Posterior vena cava (tissue), 2 donors: ENCODE measurements around the gene PIGS. TPM values are rescaled to one million over a fixed set of nuclear protein-coding genes. Genes with fewer than 3 reads are reported as not detected.
"Not testable (repeated sequence)": the region's sequence is repeated elsewhere in the genome, so short reads cannot be mapped to it uniquely, and the experiment has no call there.

ENCODE experiments used
- DNase-seq: peaks from one replicate; pipeline ENCODE4 v3.0.0-alpha.2; 2020; ENCODE audit warnings: low spot score
- intact Hi-C, 2 donors: fragments of 100-400 bp; cut with DNase I; formaldehyde crosslinking; loops; one replicate each; pipeline versions ENCODE4 v1.14.1 to v1.14.2; 2022 to 2023
- long read RNA-seq, 2 donors: library from polyadenylated mRNA; unstranded; transcript quantifications; one replicate each; pipeline ENCODE4 v2.0.0, GENCODE V29; 2020 to 2021
- total RNA-seq, 2 donors: library from RNA; stranded (reverse); fragmentation: NEBNext Ultra II Directional; extraction: Animal tissue kit (Norgen Biotek cat#: 25700); gene quantifications; one replicate each; pipeline ENCODE4 v1.2.1, GENCODE V29; 2021
- donor health status: DM: yes; HTN: yes; CAD: no.
- donor health status: DM: yes; HTN: yes; CAD: no.

PIGS gene
- 10 to 100 TPM; 27.6 to 33.8 TPM for total RNA-seq
- long read RNA-seq, donor 1, transcript PIGS-202 (12 exons, 2,877 nt): major isoform, 8 of 22 reads
- long read RNA-seq, donor 1, partial matches to known transcripts: 9 of 22 reads
- long read RNA-seq, donor 1, other reads (novel, unspliced or antisense): 2 of 22 reads
- long read RNA-seq, donor 2, transcript PIGS-202 (12 exons, 2,877 nt): major isoform, 37 of 75 reads
- long read RNA-seq, donor 2, transcript PIGS-203 (11 exons, 2,815 nt): minor isoform, 6 of 75 reads
- long read RNA-seq, donor 2, partial matches to known transcripts: 16 of 75 reads
- long read RNA-seq, donor 2, other reads (novel, unspliced or antisense): 10 of 75 reads

GRCh38 chr17:28571361-28572122 lies at the start of gene PIGS:
Gene PIGS (minus strand): TSS chr17:28571524. CDS start chr17:28571496, 28 bp downstream.
- DNase-seq: peak; percentile 98
- intact Hi-C loops: no loop called here

- DNase-seq: no peak
- intact Hi-C loops: no loop called here
Observed at GRCh38 chr17:28620010-28620409, 48.7 kb upstream of the PIGS start.

GRCh38 chr17:28618464-28618863 lies 47.1 kb upstream of the PIGS start:
- intact Hi-C loops: no loop called here
- no peak for DNase-seq

GRCh38 chr17:28616281-28616680 lies 45.0 kb upstream of the PIGS start:
- intact Hi-C loops: no loop called here
- no peak for DNase-seq

- intact Hi-C loops: no loop called here
Observed at GRCh38 chr17:28615260-28615940, 44.1 kb upstream of the PIGS start.

GRCh38 chr17:28613931-28614381 lies 42.6 kb upstream of the PIGS start, which contains the start of gene RSKR:
Gene RSKR (minus strand): TSS chr17:28614185. CDS start chr17:28614161, 24 bp downstream.
- no peak for DNase-seq
- intact Hi-C loops: loop anchor here in 1 of 2 donors (5.0 kb wide), 1 partner anchor 117 kb away; no protein-coding TSS in a partner anchor

More at GRCh38 chr17:28615260-28615940, 44.1 kb upstream of the PIGS start:
- DNase-seq: no peak

GRCh38 chr17:28612936-28613872 lies 41.9 kb upstream of the PIGS start:
- intact Hi-C loops: loop anchor here in 1 of 2 donors (5.0 kb wide), 1 partner anchor 116 kb away; no protein-coding TSS in a partner anchor
- DNase-seq: no peak

- no peak for DNase-seq
- intact Hi-C loops: loop anchor here in 1 of 2 donors (5.0 kb wide), 1 partner anchor 115 kb away; no protein-coding TSS in a partner anchor
Observed at GRCh38 chr17:28612531-28612930, 41.2 kb upstream of the PIGS start.

- DNase-seq: no peak
- intact Hi-C loops: loop anchor here in 1 of 2 donors (5.0 kb wide), 1 partner anchor 113 kb away; no protein-coding TSS in a partner anchor
Observed at GRCh38 chr17:28610376-28610775, 39.1 kb upstream of the PIGS start.

- intact Hi-C loops, DNase-seq: not testable (repeated sequence)
Observed at GRCh38 chr17:28604031-28604430, 32.7 kb upstream of the PIGS start.

GRCh38 chr17:28599311-28600184 lies 28.2 kb upstream of the PIGS start:
- intact Hi-C loops: no loop called here
- DNase-seq: peak; percentile 91

- intact Hi-C loops: no loop called here
- DNase-seq: peak; percentile 97
Observed at GRCh38 chr17:28598799-28599310, 27.5 kb upstream of the PIGS start, which contains the start of gene SPAG5. Gene SPAG5 (minus strand): TSS chr17:28599025. CDS start chr17:28598946, 79 bp downstream.

GRCh38 chr17:28598389-28598788 lies 27.1 kb upstream of the PIGS start:
- intact Hi-C loops: no loop called here

GRCh38 chr17:28597606-28598383 lies 26.5 kb upstream of the PIGS start:
- no peak for DNase-seq
- intact Hi-C loops: no loop called here

More at GRCh38 chr17:28598389-28598788, 27.1 kb upstream of the PIGS start:
- DNase-seq: no peak

GRCh38 chr17:28592260-28592659 lies 20.9 kb upstream of the PIGS start:
- intact Hi-C loops: no loop called here
- DNase-seq: no peak

GRCh38 chr17:28585851-28586250 lies 14.5 kb upstream of the PIGS start:
- intact Hi-C loops: no loop called here
- DNase-seq: no peak
